ENCODE measurements around the gene FBXO38. TPM values are rescaled to one million over a fixed set of nuclear protein-coding genes. Genes with fewer than 3 reads are reported as not detected.
A peak's percentile ranks its signal among the peaks of the same experiment; 100 is the strongest.
"Not testable (repeated sequence)": the region's sequence is repeated elsewhere in the genome, so short reads cannot be mapped to it uniquely, and the experiment has no call there.

The FBXO38 gene
- total RNA-seq, 1 experiment from 2014 or later = 21.4 TPM

DNA sequence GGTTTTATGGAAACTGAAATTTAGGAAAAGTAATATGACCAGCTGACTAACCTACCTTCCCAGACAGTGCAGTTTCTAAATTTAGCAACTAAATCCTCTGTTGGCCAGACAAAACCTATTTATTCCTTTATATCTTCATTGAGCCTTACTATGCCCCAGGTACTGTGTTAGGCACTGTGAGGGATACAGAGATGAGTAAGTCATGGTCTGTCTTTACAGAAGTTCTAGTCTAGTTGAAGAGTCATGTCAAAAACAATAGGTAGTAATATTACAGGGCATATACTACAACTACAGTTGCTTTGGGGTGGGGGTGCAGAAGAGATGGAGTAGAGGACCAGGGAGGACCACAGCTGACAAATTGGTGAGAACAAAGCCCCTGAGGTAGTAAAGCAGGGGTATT lies 42.8 kb downstream of the FBXO38 start:
- no peak for DNase-seq (ENCODE audit: low spot score)

DNA sequence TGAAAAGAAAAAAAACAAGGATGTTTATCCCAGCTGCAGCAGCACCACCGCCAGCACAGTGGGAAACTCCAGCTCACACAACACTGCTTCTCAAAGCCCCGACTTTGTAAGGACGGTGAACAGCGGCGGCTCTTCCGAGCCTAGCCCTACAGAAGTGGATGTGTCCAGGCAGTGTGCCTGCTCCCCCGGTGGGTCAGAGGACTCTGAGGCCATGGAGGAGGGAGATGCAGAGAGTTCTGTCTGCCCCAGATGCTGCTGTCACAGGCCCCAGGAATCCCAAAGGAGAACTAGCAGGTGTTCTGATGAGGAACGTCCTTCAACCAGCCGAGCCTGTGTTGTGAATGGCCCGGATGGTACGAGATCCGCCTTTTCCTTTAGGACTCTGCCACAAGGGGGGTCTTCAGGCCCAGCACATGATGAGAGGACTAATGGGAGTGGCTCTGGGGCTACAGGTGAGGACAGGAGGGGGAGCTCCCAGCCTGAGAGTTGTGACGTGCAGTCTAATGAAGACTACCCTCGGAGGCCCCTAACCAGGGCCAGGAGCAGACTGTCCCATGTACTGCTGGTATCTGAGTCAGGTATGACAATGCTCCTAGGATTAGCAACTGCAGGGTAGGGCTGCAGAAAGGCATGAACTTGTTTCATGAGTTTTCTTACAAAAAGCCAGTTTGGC lies 43.7 kb downstream of the FBXO38 start:
- DNase-seq (ENCODE audit: low spot score) = no peak

DNA sequence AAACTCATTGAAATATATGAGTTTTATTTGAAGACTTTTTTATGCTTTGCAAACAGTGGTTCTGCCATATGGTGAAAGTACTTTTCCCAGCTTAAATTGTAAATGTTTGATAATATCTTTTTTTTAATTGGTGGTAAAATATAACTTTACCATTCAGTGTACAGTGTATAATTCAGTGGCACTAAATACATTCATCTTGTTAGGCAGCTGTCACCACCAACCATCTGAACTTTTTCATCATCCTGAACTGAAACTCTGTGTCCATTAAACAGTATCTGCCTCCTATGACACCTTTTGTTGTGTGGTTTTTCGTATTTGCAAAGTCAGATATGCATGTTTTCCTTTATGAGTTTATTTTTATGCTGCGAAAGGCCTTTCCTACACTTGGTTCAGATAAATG lies 45.1 kb downstream of the FBXO38 start:
- DNase-seq (ENCODE audit: low spot score) = no peak

DNA sequence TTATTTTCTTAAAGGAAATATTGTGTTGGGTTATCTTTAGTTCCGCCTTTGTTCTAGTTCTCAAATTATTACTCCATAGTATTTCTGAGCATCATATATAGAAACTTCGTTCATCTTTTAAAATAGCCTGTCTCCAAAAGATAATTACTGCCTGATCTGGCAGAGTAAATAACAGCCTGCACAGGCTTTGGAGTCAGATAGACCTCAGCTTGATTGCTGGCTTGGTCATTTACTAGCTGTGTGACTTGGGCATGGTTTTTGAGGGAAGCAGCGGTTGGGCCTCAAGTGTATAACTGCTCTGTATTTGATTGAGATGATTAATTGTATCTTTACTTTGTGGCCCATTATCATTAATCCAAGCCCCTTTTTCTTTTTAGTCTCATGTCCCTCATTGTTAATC lies 50.1 kb downstream of the FBXO38 start:
- no peak for DNase-seq (ENCODE audit: low spot score)

DNA sequence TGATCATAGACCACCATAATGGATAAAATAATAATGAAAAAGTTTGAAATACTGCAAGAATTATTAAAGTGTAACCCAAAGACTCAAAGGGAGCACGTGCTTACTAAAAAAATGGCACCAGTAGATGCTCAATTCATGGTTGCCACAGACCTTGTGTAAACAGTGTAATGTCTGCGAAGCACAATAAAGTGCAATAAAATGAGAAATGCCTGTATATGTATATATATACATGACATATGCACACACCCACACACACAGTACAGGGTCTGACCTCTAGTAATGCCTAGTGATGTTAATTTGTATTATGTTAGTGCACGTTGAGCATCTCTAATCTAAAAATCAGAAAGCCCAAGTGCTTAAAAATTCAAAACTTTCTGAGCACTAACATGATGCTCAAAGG lies 52.3 kb downstream of the FBXO38 start:
- no peak for DNase-seq (ENCODE audit: low spot score)

DNA sequence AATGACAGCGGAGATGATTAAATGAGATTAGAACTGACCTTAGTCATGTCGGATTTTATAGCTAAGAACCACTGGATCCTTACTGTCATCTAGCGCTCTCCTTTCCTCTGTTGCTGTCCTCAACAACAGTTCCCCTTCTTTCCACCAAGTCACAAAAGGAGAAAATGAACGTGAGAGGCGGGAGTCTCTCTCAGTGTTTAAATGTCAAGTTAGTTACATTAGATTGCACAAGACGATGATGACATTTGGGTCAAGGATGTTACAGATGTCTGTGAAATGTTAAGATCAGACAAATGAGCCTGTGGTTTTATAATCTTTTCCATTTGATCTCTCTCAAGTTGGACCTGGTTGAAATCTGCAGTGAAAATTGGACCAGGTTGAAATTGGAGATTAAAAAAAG lies 53.5 kb downstream of the FBXO38 start:
- DNase-seq (ENCODE audit: low spot score) = no peak

DNA sequence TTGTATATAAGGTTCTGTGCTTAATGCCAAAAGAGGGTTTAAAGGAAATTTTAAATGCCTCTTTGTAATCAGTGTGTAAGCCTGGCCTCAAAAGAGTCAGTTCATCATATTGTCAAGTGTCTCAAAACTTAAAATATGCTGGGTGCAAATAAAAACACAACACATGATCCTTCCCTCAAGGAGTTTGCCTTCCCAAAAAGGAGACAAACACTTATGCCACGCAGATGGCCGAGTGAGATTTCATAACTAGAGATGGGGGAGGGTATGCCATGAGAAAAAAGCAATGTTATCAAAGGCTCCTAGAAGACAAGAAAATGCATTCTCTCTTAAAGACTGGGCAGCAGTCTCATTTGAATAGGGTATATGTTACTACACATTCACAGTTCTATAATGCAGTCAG lies 55.2 kb downstream of the FBXO38 start:
- DNase-seq (ENCODE audit: low spot score) = no peak

DNA sequence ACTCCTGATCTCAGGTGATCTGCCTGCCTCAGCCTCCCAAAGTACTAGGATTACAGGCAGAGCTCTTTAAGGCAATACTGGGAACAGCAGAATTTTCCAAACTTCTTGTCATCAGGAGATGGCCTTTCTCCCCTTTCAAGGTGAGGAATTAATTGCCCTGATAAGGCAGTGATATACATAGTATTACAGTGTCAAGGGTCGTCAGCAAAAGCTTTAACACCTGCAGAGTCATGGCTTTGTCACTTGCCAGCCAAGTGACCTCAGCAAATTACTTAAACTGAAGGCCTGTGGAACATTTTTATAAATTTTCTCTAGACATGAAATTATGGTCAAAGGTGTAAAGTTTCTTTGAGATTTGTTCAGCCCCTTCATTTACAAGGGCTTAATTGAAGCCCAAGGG lies 59.5 kb downstream of the FBXO38 start:
- DNase-seq (ENCODE audit: low spot score) = no peak

DNA sequence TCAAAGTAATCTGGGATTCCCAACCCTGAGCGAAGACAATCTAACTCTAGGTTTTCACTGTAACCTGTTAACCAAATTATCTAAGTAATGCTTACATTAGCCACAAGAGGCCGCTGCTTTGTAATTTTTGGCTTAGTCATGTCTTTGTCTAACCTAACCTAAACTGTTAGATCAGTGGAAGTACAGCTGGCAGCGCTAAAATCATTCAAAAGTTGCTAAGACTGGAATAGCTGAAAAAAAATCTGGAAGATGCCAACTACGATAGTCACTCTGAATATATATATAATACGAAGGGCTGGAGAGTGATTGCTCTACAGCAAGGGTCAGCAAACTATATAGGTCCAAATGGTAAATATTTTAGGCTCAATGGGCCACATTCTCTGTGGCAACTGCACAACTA lies 60.2 kb downstream of the FBXO38 start:
- DNase-seq (ENCODE audit: low spot score) = peak; percentile 84

DNA sequence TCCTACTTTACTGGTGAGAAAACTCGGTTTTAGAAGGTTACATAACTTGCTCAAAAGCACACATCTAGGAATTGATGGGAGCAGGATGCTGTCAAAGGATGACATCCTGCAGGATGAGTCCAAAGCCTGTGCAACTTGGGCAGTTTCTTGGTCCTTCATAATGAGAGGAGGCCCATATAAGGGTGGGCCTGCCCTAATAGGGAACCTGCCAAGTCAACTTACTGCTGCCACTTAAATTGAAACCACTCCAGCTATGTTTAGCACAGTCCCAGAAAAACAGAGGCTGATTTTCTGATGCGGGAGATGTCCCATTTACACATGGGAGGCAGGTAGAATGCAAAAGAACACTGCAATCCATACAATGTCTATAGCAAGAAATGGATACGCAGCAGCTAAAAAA lies 61.8 kb downstream of the FBXO38 start:
- DNase-seq (ENCODE audit: low spot score) = no peak

DNA sequence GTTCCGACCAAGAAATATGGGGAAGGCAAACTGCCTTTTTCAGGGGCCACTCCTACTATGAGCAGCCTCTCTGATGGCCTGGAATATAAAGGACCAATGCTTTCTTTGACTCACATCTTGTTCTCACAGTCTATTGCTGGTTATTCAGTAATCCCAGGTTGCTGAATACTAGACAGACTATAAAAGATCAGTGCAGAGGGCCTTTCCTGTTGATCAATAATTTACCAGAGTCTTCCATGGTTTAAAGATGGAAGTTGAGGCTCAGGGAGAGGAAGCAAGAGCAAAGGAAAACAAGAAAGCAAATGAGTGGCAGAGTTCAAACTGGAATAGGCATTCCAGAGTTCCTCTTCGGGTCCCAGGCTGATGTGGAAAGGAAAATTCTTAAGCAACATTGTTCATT lies 62.9 kb downstream of the FBXO38 start:
- DNase-seq (ENCODE audit: low spot score) = no peak

DNA sequence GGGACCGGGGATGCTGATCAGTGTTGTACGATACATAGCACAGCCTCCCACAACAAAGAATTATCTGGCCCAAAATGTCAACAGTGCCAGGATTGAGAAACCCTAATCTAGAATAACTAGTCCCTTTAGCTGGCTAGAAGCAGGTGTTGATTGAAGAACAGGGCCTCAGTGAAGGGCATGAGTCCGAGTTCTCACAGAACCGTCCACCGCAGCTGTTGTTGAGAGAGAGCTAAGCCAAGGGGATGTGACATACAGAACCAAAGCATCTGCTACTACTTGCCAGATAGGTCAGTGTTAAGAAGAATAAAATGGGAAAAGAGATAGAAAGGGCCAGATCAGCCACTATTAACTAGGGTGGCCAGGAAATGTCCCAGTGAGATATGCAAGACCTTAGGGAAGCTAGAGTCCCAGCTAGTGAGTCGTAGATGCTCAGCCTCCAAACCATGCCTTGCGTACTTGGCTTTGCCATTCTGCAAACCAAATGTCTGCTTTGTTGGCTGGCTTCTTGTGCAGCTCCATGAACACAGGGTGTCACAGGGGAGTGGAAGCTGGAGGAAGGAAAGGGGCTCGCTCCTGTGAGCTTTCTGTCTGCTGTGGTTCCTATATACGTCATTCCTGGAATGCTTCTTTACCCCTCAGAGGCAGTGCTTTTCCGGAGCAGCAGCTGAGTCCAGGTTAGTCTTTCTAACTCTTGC lies 68.9 kb downstream of the FBXO38 start:
- DNase-seq (ENCODE audit: low spot score) = no peak

DNA sequence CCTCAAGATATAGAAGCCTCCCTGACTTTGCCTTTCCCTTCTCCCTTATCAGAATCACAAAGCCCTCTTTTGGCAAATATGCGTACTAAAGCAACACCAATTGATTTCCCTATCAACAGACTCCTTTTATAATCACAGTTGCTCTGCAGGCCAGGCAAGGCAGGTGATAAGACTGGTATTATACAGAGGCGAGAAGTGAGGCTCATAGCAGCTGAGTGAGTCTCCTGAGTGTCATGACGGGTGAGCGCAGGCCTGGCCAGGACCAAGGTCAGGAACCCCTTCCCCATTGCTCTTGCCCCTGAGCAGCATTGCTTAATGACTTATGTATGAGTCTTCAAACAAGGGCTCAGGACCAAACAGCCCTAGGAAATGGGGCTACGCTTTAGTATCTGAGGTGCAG lies 70.8 kb downstream of the FBXO38 start:
- no peak for DNase-seq (ENCODE audit: low spot score)

DNA sequence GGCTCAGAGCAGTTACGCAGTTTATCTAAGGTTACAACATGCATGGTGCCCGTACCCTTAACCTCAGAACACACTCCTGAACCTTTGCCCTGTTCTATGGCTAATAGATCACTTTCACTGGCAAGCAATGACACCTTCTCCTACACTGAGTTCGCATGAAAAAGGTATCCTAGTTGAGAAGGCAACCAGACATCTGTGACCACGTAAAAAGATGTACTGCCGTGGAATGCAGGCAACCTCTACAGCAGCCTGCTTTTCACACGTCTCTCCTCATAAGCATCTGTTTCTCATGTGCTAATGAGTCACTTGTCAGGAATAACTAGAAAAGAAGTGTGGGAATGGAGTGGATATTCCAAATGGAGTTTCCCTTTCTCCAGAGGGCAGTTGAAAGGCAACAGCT lies 71.4 kb downstream of the FBXO38 start:
- no peak for DNase-seq (ENCODE audit: low spot score)

DNA sequence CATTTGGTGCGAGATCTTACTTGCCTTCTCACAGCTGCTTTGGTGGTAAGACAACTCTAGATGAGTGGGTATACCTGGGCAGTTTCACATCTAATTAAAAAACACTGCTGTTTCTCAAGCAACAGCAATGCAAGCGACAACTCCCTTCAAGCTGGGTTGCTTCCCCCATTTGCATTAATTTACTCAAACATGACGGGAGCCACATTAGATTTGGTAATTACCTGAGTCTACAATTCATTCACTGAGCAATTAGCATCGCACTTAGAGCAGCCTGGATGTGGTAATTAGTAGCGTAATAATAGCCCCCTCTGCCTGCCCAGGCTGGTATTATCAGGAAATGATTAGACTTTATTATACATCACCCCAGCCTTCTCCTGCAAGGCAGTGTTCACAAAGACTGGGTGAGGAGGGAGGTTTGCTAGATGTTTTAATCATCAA lies 73.4 kb downstream of the FBXO38 start:
- DNase-seq (ENCODE audit: low spot score) = peak; percentile 57

DNA sequence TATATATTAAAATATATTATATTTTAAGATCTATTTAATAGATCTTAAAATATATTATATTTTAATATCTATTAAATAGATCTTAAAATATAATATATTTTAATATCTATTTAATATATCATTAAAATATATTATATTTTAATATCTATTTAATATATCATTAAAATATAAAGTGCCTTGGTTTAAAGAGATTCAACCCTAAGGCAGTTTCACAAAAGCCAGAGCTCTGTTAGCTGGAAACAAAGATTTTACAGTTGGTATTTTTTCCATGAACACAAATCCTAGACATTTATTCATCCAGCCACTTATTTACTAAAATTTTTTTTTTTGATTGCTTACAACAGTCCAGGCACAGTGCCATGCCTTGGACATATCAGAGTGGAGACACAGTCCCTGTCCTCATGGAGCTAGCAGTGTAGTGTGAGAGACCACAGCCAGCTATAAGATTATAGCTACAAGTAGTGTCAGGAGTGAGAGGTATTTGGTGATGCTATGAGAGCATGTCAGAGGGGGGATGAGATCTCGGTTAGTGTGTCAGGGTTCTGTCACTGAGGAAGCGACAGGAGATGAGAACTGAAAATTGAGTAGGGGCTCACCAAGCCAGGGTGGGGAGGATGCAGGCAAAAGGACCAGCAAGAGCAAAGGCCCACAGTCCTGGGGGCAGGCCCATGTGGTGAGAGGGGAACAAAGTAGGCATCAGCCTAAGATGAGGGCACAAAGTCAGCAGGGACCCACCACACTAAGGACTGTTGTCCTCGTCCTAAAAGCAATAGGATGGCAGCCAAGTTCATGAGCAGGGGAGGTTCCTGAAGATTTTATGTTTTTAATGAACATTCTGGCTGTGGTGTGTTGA lies 74.5 kb downstream of the FBXO38 start:
- DNase-seq (ENCODE audit: low spot score) = no peak

DNA sequence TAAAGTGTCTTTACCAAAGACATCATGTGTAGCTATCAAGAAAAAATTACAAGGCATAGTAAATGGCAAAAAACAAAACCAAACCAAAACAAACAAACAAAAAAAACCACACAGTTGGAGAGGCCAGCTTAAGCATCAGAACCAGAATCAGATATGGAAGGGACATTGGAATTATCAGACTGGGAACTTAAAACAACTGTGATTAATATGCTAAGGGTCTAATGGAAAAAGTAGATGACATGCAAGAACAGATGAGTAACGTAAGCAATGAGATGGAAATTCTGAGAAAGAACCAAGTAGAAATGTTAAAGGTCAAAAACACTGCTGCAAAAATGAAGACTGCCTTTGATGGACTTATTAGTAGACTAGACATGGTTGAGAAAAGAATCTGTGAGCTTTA lies 75.9 kb downstream of the FBXO38 start:
- DNase-seq (ENCODE audit: low spot score) = no peak

DNA sequence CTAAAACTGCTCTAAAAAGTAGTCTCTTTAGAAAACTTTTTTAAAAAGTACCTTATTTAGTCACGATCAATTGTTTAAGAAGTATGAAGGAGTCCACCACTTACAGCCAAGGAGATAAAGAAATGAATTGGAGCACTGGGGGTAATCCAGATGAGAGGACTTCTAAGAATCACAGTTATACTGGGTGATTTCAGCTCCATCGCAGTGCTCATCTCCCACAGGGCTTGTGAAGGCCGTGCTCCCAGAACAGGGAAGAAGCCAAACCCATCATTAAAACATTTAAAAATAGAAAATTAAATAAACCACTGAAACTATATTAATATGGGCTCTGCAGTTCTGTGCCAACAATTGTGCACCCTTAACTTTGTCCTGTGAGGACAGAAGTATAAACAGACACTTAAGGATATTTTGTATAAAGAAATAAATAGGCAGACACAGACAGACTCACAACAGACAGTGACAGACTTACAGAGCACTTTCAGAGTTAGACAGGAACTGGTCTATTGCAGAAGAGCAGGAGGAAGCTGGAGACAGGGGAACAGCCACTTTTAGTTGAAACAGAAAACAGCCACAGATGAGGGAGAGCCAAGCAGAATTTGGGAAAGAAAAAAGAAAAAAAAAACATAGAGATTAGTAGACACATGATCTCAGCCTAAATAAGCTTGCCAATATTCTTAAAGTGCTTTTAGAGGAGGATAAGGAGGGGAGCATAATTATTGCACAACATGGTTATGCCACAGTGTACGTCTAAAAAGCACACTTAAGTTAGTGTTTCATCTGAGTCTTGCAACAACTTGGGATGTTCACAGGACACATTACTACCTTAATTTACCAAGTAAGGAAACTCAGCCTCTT lies 81.8 kb downstream of the FBXO38 start:
- DNase-seq (ENCODE audit: low spot score) = no peak

DNA sequence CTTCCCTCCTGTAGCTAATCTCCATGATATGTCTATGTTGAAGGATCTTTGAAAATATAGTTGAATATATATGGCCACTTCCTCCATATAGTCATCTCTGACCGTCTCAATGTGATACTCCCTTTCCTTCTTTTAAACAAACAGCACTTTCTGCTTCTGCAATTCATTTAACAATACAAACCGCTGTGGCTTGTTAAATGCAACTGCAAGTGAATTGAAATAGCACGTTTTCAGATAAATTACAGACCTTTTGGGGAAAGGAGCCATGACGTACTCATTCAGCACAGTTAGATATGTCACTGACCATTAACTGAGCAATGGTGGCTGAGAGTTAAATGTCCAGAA lies 82.5 kb downstream of the FBXO38 start:
- DNase-seq (ENCODE audit: low spot score) = no peak

DNA sequence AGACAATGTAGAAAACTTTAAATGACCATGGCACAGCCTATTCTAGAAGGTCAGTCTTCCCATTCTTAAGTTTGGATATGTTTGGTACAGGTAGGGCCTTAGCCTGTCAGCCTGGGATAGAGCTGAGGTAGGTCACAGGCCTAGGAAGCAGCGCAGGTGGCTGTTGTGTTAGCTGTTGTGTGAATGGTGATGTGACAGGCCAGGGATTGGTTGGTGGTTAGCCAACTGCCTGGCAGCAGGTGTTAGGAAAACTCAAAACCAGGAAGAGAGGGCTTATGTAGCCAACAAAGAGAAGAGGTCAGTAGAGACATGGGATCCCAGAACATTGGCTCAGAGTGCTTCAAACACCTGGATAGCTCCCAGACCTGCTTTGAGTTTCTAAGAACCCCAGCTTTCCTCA lies 84.2 kb downstream of the FBXO38 start:
- no peak for DNase-seq (ENCODE audit: low spot score)

DNA sequence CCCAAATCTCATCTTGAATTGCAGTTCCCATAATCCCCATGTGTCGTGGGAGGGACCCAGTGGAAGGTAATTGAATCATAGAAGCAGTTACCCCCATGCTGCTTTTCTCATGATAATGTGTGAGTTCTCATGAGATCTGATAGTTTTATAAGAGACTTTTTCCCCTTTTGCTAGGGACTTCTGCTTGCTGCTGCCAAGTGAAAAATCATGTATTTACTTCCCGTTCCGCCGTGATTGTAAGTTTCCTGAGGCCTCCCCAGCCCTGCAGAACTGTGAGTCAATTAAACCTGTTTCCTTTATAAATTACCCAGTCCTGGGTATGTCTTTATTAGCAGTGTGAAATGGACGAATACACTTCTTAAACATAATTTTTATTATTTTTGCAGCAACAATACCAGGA lies 85.0 kb downstream of the FBXO38 start:
- not testable (repeated sequence) for DNase-seq (ENCODE audit: low spot score)

DNA sequence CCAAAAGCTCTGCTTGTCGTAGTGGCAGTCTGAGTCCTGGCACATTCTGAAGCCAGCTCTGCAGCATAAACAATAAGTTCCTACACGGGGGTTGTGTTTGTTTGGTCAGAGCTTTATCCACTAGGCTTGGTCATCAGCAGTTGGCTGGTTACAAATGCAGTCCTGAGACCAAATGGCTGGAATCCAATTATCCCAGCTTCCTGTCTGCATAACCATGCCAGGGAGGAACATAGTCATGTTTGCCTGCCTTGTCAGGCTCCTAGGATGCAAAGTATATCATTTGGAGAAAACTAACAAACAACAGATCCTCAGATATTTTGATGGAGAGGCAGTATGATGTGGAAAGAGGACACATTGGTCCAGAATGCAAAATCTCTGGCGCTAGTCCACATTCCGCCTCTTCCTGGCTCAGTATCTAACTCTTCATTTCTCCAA lies 85.8 kb downstream of the FBXO38 start:
- no peak for DNase-seq (ENCODE audit: low spot score)
